ENCODE data around the gene SPSB4.

The SPSB4 gene

GRCh38 chr3:141073580-141073979, 22.4 kb downstream of the SPSB4 start:
- DNase-seq = no peak

- no peak for DNase-seq
These were observed 23.4 kb downstream of the SPSB4 start for GRCh38 chr3:141074529-141074928.

GRCh38 chr3:141076036-141076773, 25.1 kb downstream of the SPSB4 start:
- DNase-seq = peak in 1 of 58 donors; percentile 5

GRCh38 chr3:141076797-141077571, 25.8 kb downstream of the SPSB4 start:
- DNase-seq = peak in 45 of 58 donors; percentile 12 to 63 (median 33)

GRCh38 chr3:141077631-141078030, 26.5 kb downstream of the SPSB4 start:
- DNase-seq = no peak

GRCh38 chr3:141078200-141078599, 27.1 kb downstream of the SPSB4 start:
- no peak for DNase-seq

GRCh38 chr3:141080431-141080830, 29.3 kb downstream of the SPSB4 start:
- no peak for DNase-seq

- no peak for DNase-seq
These were observed 30.1 kb downstream of the SPSB4 start for GRCh38 chr3:141081141-141081795.

GRCh38 chr3:141082064-141082463, 30.9 kb downstream of the SPSB4 start:
- DNase-seq = no peak

- no peak for DNase-seq
These were observed 32.1 kb downstream of the SPSB4 start for GRCh38 chr3:141083226-141083625.

GRCh38 chr3:141083836-141084649, 32.9 kb downstream of the SPSB4 start:
- no peak for DNase-seq

GRCh38 chr3:141085343-141086070, 34.4 kb downstream of the SPSB4 start:
- DNase-seq = no peak

- DNase-seq = no peak
These were observed 35.0 kb downstream of the SPSB4 start for GRCh38 chr3:141086188-141086587.

GRCh38 chr3:141087076-141087777, 36.1 kb downstream of the SPSB4 start:
- no peak for DNase-seq

GRCh38 chr3:141087778-141088130, 36.6 kb downstream of the SPSB4 start:
- DNase-seq = no peak

GRCh38 chr3:141089339-141090152, 38.4 kb downstream of the SPSB4 start:
- no peak for DNase-seq

- DNase-seq = peak in 1 of 58 donors; percentile 21
These were observed 40.3 kb downstream of the SPSB4 start for GRCh38 chr3:141091426-141091825.

GRCh38 chr3:141092663-141093062, 41.5 kb downstream of the SPSB4 start:
- DNase-seq = no peak

GRCh38 chr3:141093397-141093796, 42.2 kb downstream of the SPSB4 start:
- DNase-seq = peak in 1 of 58 donors; percentile 3

Measured in anterior cingulate cortex (tissue), 58 donors.